GM21390 (cell line): ENCODE measurements around the gene ANTXRL.
"Not testable (repeated sequence)": the region's sequence is repeated elsewhere in the genome, so short reads cannot be mapped to it uniquely, and the experiment has no call there.

Source experiments
- ATAC-seq: cut with Tn5 transposase; IDR thresholded peaks from one replicate; pipeline ENCODE4 v1.9.1; 2021; ENCODE audit not compliant: unreplicated experiment

The ANTXRL gene

DNA sequence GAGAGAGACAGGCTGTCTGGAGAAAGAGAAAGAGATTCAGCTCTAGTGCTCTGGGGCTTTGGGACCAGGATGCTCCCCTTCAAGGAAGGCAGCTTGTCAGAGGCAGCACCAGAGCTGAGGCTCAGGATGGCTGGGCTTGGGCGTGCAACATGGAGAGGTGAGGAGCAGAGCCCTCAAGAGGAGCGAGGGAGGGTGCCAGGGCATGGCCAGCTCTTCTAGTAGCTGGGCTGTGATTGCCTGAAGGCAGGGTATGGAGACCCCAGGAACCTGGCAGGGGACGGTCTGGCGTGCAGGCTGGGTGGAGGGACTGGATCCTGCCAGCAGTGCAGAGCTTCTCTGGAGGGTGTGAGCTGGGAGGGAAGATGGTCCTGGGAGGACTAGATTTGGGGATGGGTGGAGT lies 40.2 kb downstream of the ANTXRL start:
- no peak for ATAC-seq

GRCh38 chr10:46327685-46328084 lies 40.9 kb downstream of the ANTXRL start:
- ATAC-seq, result no peak

DNA sequence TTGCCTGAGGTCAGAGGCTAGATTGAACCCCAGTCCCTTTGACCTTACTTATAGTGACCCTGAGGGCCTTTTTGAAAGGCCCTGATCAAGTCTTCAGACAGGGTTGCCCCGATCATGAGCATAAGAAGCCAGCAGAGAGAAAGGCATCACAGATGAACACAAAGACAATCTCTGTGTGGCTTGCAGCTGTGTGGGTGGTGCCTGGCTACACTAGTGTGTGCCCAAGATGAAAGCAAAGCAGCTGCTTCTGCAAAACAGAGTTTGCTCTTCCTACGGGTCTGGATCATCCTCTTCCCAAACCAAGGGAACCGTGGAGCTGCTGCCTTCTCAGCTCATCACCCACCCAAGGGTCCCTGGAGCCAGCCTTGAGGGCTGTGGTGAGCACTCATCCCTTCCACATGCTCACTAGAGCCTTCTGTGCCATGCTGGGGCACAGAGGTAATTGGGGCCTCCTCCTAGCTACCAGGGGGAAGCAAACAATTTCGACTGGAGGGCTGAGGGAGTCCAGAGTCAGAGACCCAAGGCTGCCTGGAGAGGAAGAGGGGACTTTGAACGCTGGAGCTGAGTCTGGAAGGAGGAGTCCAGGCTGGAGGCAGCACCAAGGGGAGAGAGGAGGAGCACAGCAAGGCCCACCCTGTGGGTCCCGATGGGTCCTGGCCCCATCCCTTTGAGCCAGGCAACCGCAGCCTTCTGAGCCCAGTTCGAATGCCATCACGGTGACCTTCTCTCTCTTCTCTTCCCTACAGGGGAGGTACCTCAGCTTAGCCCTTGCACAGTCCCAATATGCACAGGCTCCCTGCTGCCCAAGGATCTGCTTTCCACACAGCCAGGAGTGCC lies 42.3 kb downstream of the ANTXRL start:
- ATAC-seq, result no peak

GRCh38 chr10:46329690-46330016 lies 42.9 kb downstream of the ANTXRL start:
- no peak for ATAC-seq

DNA sequence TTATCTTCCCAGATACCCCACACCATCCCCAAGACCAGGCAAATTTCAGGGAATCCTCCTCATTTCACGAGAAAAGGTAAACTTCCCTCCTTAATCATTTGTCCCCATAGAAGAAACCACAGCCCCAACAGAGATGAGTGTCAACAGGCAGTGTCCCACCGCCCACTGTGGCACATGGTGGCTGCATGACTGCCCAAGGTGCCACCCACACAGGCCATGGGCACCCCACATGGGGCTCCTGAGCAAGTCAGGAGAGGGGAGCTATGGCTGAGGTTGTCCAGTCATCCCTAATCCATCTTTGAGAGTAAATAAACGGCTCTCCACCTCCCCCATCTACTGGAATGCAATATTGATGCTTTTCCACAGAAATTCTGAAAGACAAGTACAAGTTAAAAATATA lies 44.1 kb downstream of the ANTXRL start:
- ATAC-seq, result no peak

DNA sequence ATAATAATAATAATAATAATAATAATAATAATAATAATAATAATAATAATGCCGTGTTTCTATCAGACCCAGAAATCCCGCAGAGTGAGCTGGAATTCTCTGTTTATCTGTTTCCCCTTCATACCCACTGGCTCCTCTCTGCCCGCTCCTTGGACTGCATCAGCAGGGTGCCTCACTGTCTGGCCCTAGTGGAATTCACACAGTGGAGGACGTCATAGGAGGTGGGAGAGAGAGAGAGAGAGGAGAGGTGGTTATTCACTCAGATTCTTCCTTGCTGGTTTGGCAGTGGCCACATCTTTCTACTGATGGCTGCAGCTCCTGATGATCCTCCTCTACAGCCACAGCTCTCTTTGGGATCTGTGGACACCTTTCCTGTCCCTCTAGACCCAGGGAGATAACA lies 78.7 kb downstream of the ANTXRL start:
- not testable (repeated sequence) for ATAC-seq

DNA sequence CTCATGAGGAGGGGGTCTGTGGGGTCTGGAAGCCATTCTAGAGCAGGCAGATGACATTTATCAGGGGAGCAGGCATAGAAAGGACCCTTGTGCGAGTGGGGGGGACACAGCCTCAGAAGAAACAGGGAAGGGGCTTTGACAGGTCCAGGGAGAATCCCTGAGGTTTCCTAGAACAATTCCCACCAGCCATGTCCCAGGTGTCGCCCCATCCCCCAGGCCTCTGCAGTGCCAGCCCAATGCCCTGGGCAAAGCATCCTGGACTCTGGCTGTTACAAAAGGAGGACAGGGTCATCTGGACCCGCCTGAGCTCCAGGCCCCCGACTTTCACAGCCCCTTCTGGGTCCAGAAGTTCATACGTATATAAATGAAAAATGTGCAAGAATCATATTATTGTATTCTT lies 80.4 kb downstream of the ANTXRL start:
- ATAC-seq, result not testable (repeated sequence)

DNA sequence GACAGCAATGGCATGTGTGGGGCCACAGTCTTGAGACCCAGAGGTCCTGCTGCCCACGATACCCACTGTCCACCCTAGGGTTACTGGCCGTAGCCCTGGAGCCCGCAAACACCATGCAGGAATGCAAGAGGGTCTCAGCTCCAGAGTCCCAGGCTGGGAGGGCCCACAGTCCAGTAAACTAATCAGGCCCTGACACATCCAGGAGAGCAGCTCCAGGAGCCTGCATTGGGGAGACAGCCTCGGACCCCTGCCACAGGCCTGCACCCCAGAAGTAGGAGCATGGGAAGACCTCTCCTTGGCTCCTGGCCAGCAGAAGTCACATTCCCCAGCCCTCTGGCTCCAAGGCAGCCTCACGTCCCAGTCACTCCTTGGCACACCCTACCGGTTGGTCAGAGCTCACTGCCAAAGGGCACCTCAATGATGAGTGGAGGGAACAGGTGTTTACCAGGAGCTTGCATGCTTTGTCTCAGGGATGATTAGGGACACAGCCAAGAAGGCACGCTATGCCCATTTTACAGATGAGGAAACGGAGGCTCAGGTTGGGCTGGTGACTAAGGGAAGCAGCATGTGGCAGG lies 81.0 kb downstream of the ANTXRL start:
- not testable (repeated sequence) for ATAC-seq

GRCh38 chr10:46368956-46369355 lies 82.2 kb downstream of the ANTXRL start:
- not testable (repeated sequence) for ATAC-seq

- not testable (repeated sequence) for ATAC-seq
Observed at GRCh38 chr10:46374410-46374809, 87.6 kb downstream of the ANTXRL start.

DNA sequence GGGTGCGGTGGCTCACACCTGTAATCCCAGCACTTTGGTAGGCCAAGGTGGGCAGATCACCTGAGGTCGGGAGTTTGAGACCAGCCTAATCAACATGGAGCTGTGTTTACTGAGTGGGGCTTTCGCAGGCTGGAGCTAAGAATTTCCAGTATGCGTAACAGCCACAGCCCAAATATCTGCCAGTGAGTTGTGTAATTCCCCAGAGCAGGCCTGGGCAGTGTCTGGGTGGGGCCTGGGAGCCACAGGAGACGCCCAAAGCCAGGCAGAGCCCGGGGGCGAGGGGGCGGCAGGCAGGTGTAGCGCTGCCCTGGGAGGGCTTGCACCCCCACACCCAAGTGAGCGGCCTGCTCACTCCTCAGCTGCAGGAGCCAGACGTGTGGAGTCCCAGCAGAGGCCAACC lies 88.6 kb downstream of the ANTXRL start, which contains the start of gene ANXA8L1:
Gene ANXA8L1 (plus strand): TSS at position 371 of the 400 bp plus-strand sequence. CDS start 76 bp downstream, outside the sequence.
- ATAC-seq, result not testable (repeated sequence)

- not testable (repeated sequence) for ATAC-seq
Observed at GRCh38 chr10:46377022-46377421, 90.2 kb downstream of the ANTXRL start.

- not testable (repeated sequence) for ATAC-seq
Observed at GRCh38 chr10:46377651-46378050, 90.9 kb downstream of the ANTXRL start.

DNA sequence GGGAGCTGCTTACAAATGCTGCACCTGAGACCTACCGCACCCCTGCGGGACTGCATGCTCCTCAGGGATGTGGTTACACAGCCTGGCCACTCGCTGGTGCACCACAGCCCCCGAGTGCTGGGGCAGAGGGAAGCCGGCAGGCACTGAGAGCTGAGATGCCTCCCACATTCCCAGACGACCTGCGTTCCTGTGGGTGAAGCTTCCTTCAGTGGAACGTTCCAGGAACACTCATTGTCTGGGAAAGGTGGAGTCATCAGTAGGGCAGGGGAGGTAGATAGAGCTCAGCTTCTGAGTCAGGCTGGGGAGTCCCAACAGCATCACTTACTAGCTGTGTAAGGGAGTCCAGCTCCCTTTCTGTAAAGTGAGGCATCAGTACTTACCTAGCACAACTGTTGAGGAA lies 91.3 kb downstream of the ANTXRL start:
- ATAC-seq, result not testable (repeated sequence)

GRCh38 chr10:46379233-46379848 lies 92.5 kb downstream of the ANTXRL start:
- ATAC-seq, result not testable (repeated sequence)
